Neural cell (in vitro differentiated cells): ENCODE measurements around the gene MTCL1.
A peak's percentile ranks its signal among the peaks of the same experiment; 100 is the strongest.

Experiments used
- CTCF ChIP-seq: fragments of 450-650 bp; IDR thresholded peaks from 2 replicates; pipeline ENCODE4 v1.5.1; 2014; ENCODE audit warnings: antibody characterized with exemption, mild to moderate bottlenecking, moderate library complexity; ENCODE audit not compliant: poor library complexity, severe bottlenecking
- EZH2 ChIP-seq: fragments of 200-600, 300-800 bp; shearing (Covaris generic), sonication (generic); IDR thresholded peaks from 2 replicates; pipeline ENCODE4 v1.6.1; 2014; ENCODE audit warnings: antibody characterized with exemption, low read length, borderline replicate concordance, mild to moderate bottlenecking; ENCODE audit not compliant: insufficient read depth, poor library complexity, severe bottlenecking
- POLR2AphosphoS5 ChIP-seq: IDR thresholded peaks from 2 replicates; pipeline ENCODE4 v1.6.1; 2012
- RAD21 ChIP-seq: fragments of 450-650 bp; conservative IDR thresholded peaks from 2 replicates; pipeline ENCODE4 v1.6.1; 2014; ENCODE audit warnings: antibody characterized with exemption, mild to moderate bottlenecking, moderate library complexity
- REST ChIP-seq: IDR thresholded peaks from 2 replicates; pipeline ENCODE4 v1.6.1; 2012; ENCODE audit warnings: borderline replicate concordance

GRCh38 chr18:8844721-8845148, 139.4 kb downstream of the MTCL1 start:
- TF ChIP-seq CTCF = no peak
- TF ChIP-seq RAD21 = peak; percentile 30
- no peak for TF ChIP-seq REST
- TF ChIP-seq POLR2AphosphoS5 = peak; percentile 70
- no peak for TF ChIP-seq EZH2
